HepG2 (cell line): Measurements from ENCODE around the gene BRPF1. TPM values are rescaled to one million over a fixed set of nuclear protein-coding genes. Genes with fewer than 3 reads are reported as not detected.

Source experiments
- DNMT3B ChIP-seq: conservative IDR thresholded peaks from 2 replicates; pipeline ENCODE4 v1.6.1; 2016; ENCODE audit warnings: missing biosample characterization, control low read depth
- EZH2 ChIP-seq: conservative IDR thresholded peaks from 2 replicates; pipeline ENCODE4 v1.6.1; 2012; ENCODE audit warnings: mild to moderate bottlenecking, low read depth, low read length, moderate library complexity
- GLI4 ChIP-seq: sonication (generic); formaldehyde crosslinking; IDR thresholded peaks from 2 replicates; pipeline ENCODE4 v1.5.1; 2020; ENCODE audit warnings: missing genetic modification reagents, mild to moderate bottlenecking, moderate library complexity, borderline replicate concordance
- KDM3A ChIP-seq: IDR thresholded peaks from 2 replicates; pipeline ENCODE4 v1.6.1; 2018; ENCODE audit warnings: low read depth, missing compliant biosample characterization
- KLF9 ChIP-seq: IDR thresholded peaks from 2 replicates; pipeline ENCODE4 v1.6.1; 2016; ENCODE audit warnings: low read depth
- MXD4 ChIP-seq: IDR thresholded peaks from 2 replicates; pipeline ENCODE4 v1.6.1; 2016; ENCODE audit warnings: mild to moderate bottlenecking, missing biosample characterization, missing genetic modification reagents
- MYC ChIP-seq: sonication (generic); formaldehyde crosslinking; IDR thresholded peaks from 2 replicates; pipeline ENCODE4 v1.9.0; 2021; ENCODE audit warnings: missing genetic modification reagents, borderline replicate concordance
- NCOA2 ChIP-seq: sonication (generic); formaldehyde crosslinking; IDR thresholded peaks from 2 replicates; pipeline ENCODE4 v1.8.0; 2022; ENCODE audit warnings: inconsistent platforms
- NFIB ChIP-seq: sonication (generic); formaldehyde crosslinking; IDR thresholded peaks from 2 replicates; pipeline ENCODE4 v1.9.0; 2021; ENCODE audit warnings: missing genetic modification reagents, mild to moderate bottlenecking, borderline replicate concordance
- NPAS2 ChIP-seq: sonication (generic); formaldehyde crosslinking; IDR thresholded peaks from 2 replicates; pipeline ENCODE4 v1.8.0; 2022; ENCODE audit warnings: mild to moderate bottlenecking, missing genetic modification reagents, borderline replicate concordance
- POGK ChIP-seq: sonication (generic); formaldehyde crosslinking; conservative IDR thresholded peaks from 2 replicates; pipeline ENCODE4 v1.8.0; 2022; ENCODE audit warnings: mild to moderate bottlenecking, moderate library complexity, missing genetic modification reagents
- POGZ ChIP-seq: sonication (generic); formaldehyde crosslinking; IDR thresholded peaks from 2 replicates; pipeline ENCODE4 v1.4.0; 2020; ENCODE audit warnings: mild to moderate bottlenecking, missing genetic modification reagents
- POLR2G ChIP-seq: fragments of 200-400 bp; formaldehyde crosslinking; IDR thresholded peaks from 2 replicates; pipeline ENCODE4 v1.6.1; 2018; ENCODE audit warnings: mild to moderate bottlenecking, low read depth, low read length, moderate library complexity
- SRY ChIP-seq: sonication (generic); formaldehyde crosslinking; IDR thresholded peaks from 2 replicates; pipeline ENCODE4 v1.8.0; 2022; ENCODE audit warnings: mild to moderate bottlenecking, missing genetic modification reagents
- ZFP82 ChIP-seq: sonication (generic); formaldehyde crosslinking; IDR thresholded peaks from 2 replicates; pipeline ENCODE4 v1.5.1; 2020; ENCODE audit warnings: mild to moderate bottlenecking, missing genetic modification reagents, borderline replicate concordance
- ZKSCAN8 ChIP-seq: IDR thresholded peaks from 2 replicates; pipeline ENCODE4 v1.6.1; 2016; ENCODE audit warnings: borderline replicate concordance, missing genetic modification reagents, missing compliant biosample characterization
- ZNF431 ChIP-seq: sonication (generic); formaldehyde crosslinking; IDR thresholded peaks from 2 replicates; pipeline ENCODE4 v1.9.0; 2022; ENCODE audit warnings: missing genetic modification reagents, low read depth, mild to moderate bottlenecking, borderline replicate concordance
- ZNF547 ChIP-seq: sonication (generic); formaldehyde crosslinking; IDR thresholded peaks from 2 replicates; pipeline ENCODE4 v1.5.1; 2020; ENCODE audit warnings: mild to moderate bottlenecking, missing genetic modification reagents
- ZNF660 ChIP-seq: sonication (generic); formaldehyde crosslinking; IDR thresholded peaks from 2 replicates; pipeline ENCODE4 v1.5.1; 2020; ENCODE audit warnings: mild to moderate bottlenecking, low read depth, missing genetic modification reagents, borderline replicate concordance
- ZSCAN21 ChIP-seq: sonication (generic); formaldehyde crosslinking; IDR thresholded peaks from 2 replicates; pipeline ENCODE4 v1.8.0; 2022; ENCODE audit warnings: mild to moderate bottlenecking, missing genetic modification reagents, moderate library complexity, borderline replicate concordance
- polyA plus RNA-seq, 8 experiments: library from polyadenylated mRNA; depleted of rRNA in 3 of 8; stranded (reverse) in 7 of 8; unstranded in 1 of 8; fragments of >200 nt; fragmentation: Illumina TruSeq in 4 of 8; extraction: Trizol in 4 of 8; gene quantifications; 2 replicates each; pipeline versions ENCODE4 v1.2.1 to v1.2.3, GENCODE V29; 2011 to 2016; ENCODE audit warnings: low read depth in 4 of 8, missing spikeins in 1 of 8, mixed read lengths in 1 of 8; ENCODE audit not compliant: insufficient read depth in 1 of 8
- total RNA-seq, 5 experiments: library from RNA; depleted of rRNA; stranded (reverse); fragments of >200 nt; fragmentation: Illumina TruSeq; extraction: Trizol; gene quantifications; 2 replicates each; pipeline ENCODE4 v1.2.3, GENCODE V29; 2016; ENCODE audit warnings: low read depth in 1 of 5
- TF ChIP-seq, protein P1 (sequence below): sonication (generic); formaldehyde crosslinking; IDR thresholded peaks from 2 replicates; pipeline ENCODE4 v1.8.1; 2023; ENCODE audit warnings: missing genetic modification reagents, inconsistent platforms, borderline replicate concordance
- TF ChIP-seq, protein P2 (sequence below): sonication (generic); formaldehyde crosslinking; IDR thresholded peaks from 2 replicates; pipeline ENCODE4 v1.5.0; 2020; ENCODE audit warnings: mild to moderate bottlenecking, missing genetic modification reagents, borderline replicate concordance
- TF ChIP-seq, protein P3 (sequence below): sonication (generic); formaldehyde crosslinking; IDR thresholded peaks from 2 replicates; pipeline ENCODE4 v1.4.0; 2020; ENCODE audit warnings: low read depth, mild to moderate bottlenecking, missing genetic modification reagents

Gene BRPF1
- total and polyA plus RNA-seq, 2 of the 13 experiments (the other 11 are each of a cell fraction or from before 2014, with no cell fraction given) = 7.3 to 10.0 TPM

- TF ChIP-seq ZSCAN21 (CRISPR knock-in tag) = no peak; the same call in 1 of the 2 replicates
- TF ChIP-seq, protein P1, sequence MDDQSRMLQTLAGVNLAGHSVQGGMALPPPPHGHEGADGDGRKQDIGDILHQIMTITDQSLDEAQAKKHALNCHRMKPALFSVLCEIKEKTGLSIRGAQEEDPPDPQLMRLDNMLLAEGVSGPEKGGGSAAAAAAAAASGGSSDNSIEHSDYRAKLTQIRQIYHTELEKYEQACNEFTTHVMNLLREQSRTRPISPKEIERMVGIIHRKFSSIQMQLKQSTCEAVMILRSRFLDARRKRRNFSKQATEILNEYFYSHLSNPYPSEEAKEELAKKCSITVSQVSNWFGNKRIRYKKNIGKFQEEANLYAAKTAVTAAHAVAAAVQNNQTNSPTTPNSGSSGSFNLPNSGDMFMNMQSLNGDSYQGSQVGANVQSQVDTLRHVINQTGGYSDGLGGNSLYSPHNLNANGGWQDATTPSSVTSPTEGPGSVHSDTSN (CRISPR knock-in tag) = no peak
- TF ChIP-seq MYC = no peak
- TF ChIP-seq ZNF431 (CRISPR knock-in tag) = no peak
- TF ChIP-seq NCOA2 (CRISPR knock-in tag) = no peak
- no peak for TF ChIP-seq ZNF660 (CRISPR knock-in tag)
- TF ChIP-seq, protein P2, sequence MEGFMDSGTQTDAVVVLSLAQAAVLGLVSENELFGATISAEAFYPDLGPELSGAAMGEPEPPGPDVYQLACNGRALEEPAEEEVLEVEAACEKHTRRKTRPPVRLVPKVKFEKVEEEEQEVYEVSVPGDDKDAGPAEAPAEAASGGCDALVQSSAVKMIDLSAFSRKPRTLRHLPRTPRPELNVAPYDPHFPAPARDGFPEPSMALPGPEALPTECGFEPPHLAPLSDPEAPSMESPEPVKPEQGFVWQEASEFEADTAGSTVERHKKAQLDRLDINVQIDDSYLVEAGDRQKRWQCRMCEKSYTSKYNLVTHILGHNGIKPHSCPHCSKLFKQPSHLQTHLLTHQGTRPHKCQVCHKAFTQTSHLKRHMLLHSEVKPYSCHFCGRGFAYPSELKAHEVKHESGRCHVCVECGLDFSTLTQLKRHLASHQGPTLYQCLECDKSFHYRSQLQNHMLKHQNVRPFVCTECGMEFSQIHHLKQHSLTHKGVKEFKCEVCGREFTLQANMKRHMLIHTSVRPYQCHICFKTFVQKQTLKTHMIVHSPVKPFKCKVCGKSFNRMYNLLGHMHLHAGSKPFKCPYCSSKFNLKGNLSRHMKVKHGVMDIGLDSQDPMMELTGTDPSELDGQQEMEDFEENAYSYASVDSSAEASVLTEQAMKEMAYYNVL (CRISPR knock-in tag) = no peak
- peak; percentile 44; the same call in 1 of the 2 replicates for TF ChIP-seq SRY (CRISPR knock-in tag)
- no peak for TF ChIP-seq ZNF547 (CRISPR knock-in tag)
- no peak for TF ChIP-seq POGK (CRISPR knock-in tag)
- no peak for TF ChIP-seq ZKSCAN8 (CRISPR knock-in tag)
- TF ChIP-seq DNMT3B (CRISPR knock-in tag) = no peak
- TF ChIP-seq, protein P3, sequence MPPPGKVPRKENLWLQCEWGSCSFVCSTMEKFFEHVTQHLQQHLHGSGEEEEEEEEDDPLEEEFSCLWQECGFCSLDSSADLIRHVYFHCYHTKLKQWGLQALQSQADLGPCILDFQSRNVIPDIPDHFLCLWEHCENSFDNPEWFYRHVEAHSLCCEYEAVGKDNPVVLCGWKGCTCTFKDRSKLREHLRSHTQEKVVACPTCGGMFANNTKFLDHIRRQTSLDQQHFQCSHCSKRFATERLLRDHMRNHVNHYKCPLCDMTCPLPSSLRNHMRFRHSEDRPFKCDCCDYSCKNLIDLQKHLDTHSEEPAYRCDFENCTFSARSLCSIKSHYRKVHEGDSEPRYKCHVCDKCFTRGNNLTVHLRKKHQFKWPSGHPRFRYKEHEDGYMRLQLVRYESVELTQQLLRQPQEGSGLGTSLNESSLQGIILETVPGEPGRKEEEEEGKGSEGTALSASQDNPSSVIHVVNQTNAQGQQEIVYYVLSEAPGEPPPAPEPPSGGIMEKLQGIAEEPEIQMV = no peak
- TF ChIP-seq POGZ (CRISPR knock-in tag) = no peak
- TF ChIP-seq KLF9 = no peak
- TF ChIP-seq NPAS2 = no peak
- TF ChIP-seq EZH2 = no peak
- TF ChIP-seq ZFP82 (CRISPR knock-in tag) = no peak
- no peak for TF ChIP-seq NFIB
- peak; percentile 86 for TF ChIP-seq POLR2G
- TF ChIP-seq KDM3A (CRISPR knock-in tag) = no peak
- no peak for TF ChIP-seq MXD4
- TF ChIP-seq GLI4 (CRISPR knock-in tag) = peak; percentile 92; the same call in 1 of the 2 replicates
Measured at GRCh38 chr3:9769426-9770275, 38.1 kb downstream of the BRPF1 start, which contains the start of gene CAMK1 (continued).
